Naive thymus-derived CD8-positive, alpha-beta T cell (primary cell): Measurements from ENCODE around the gene GPR78. TPM values are rescaled to one million over a fixed set of nuclear protein-coding genes. Genes with fewer than 3 reads are reported as not detected.
"Not testable (repeated sequence)": the region's sequence is repeated elsewhere in the genome, so short reads cannot be mapped to it uniquely, and the experiment has no call there.

Experiments
- ATAC-seq, 2 donors: fragments of 150-1000 bp; cut with Tn5 transposase in 1 of 2; sonication (Bioruptor Pico), chemical (Tn5 transposase) in 1 of 2; 1 replicate in 1 of 2; 2 replicates in 1 of 2; pipeline ENCODE4 v1.10.0; 2021; ENCODE audit warnings: mild to moderate bottlenecking in 2 of 2, moderate library complexity in 2 of 2
- POLR2A ChIA-PET: fragments of 350-600 bp; sonication (Branson Sonifier 250); formaldehyde crosslinking; loops from one replicate; lab custom pipeline; 2021; ENCODE audit warnings: antibody characterized with exemption; lab: Charles Lee
- DNase-seq, 10 donors: peaks; one replicate each; pipeline versions ENCODE4 v3.0.0 to v3.0.0-alpha.2; 2020 to 2022
- H3K27ac Mint-ChIP-seq, 10 donors: one replicate each; pipeline ENCODE4 v1.8.0; 2020 to 2022; ENCODE audit warnings: mild to moderate bottlenecking in 10 of 10, mixed read lengths in 10 of 10, moderate library complexity in 4 of 10, inconsistent platforms in 1 of 10
- H3K27me3 Mint-ChIP-seq, 5 donors: one replicate each; pipeline ENCODE4 v1.8.0; 2021 to 2022; ENCODE audit warnings: mixed read lengths in 5 of 5
- H3K36me3 Mint-ChIP-seq, 3 donors: one replicate each; pipeline ENCODE4 v1.8.0; 2020 to 2022; ENCODE audit warnings: mixed read lengths in 3 of 3, mild to moderate bottlenecking in 2 of 3, inconsistent platforms in 1 of 3
- H3K4me1 Mint-ChIP-seq, 4 donors: one replicate each; pipeline ENCODE4 v1.8.0; 2021 to 2022; ENCODE audit warnings: mixed read lengths in 4 of 4
- H3K4me3 Mint-ChIP-seq, 10 donors: one replicate each; pipeline ENCODE4 v1.8.0; 2020 to 2022; ENCODE audit warnings: mild to moderate bottlenecking in 10 of 10, mixed read lengths in 10 of 10, moderate library complexity in 6 of 10, inconsistent platforms in 1 of 10
- H3K9me3 Mint-ChIP-seq, 9 donors: one replicate each; pipeline ENCODE4 v1.8.0; 2020 to 2022; ENCODE audit warnings: mixed read lengths in 9 of 9, mild to moderate bottlenecking in 3 of 9, inconsistent platforms in 1 of 9, moderate library complexity in 1 of 9
- polyA plus RNA-seq, 3 donors: library from polyadenylated mRNA; unstranded; fragments of 300-500 nt; fragmentation: Illumina TruSeq; gene quantifications; one replicate each; pipeline ENCODE4 v1.2.3, GENCODE V29; 2021
- total RNA-seq, 8 experiments: library from RNA in 2 of 8; stranded (reverse) in 2 of 8; gene quantifications; one replicate each; pipeline ENCODE4 v1.2.3 and lab custom pipeline; 2021 to 2026

Gene GPR78
- total and polyA plus RNA-seq, 5 experiments from 2014 or later: not detected

DNA sequence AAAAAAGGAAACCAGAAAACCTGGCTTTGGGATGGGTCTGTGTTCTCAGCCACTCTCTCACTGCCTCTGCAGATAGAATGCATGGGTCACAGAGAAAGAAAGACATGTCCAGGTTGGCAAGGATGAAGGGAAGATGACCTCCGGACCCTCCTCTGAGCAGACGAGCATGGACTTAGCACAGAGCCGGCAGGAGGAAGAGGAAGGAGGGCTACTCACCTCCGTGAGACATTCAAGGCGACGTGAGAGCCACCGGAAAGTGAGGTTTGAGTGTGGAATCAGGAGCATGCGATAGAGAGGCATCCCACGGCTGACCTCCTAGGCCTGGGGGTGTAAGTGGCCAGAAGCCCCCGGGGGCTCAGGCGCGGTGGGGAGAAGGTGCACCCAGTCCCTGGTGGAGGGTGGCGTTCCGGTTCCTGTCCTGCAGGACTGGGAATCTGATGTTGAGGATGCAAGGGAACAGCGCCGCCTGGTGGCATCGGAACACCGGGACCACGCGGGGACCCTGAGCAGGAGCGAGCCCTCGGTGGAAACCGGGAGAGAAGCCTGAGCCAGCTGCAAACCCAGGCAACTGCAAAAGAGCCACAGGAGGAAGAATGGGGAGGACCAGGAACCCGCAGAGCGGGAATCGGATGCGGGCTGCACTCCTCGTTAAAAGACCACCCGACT lies 50.2 kb downstream of the GPR78 start:
- POLR2A ChIA-PET, H3K9me3 Mint-ChIP-seq, H3K27me3 Mint-ChIP-seq, H3K27ac Mint-ChIP-seq, DNase-seq, H3K36me3 Mint-ChIP-seq, H3K4me3 Mint-ChIP-seq, H3K4me1 Mint-ChIP-seq, ATAC-seq: not testable (repeated sequence)

GRCh38 chr4:8631896-8632295 lies 51.7 kb downstream of the GPR78 start:
- ATAC-seq, H3K4me3 Mint-ChIP-seq, H3K27ac Mint-ChIP-seq, H3K4me1 Mint-ChIP-seq, H3K27me3 Mint-ChIP-seq, H3K36me3 Mint-ChIP-seq, H3K9me3 Mint-ChIP-seq, POLR2A ChIA-PET: not testable (repeated sequence)
- peak in 1 of 10 donors; percentile 37 for DNase-seq

DNA sequence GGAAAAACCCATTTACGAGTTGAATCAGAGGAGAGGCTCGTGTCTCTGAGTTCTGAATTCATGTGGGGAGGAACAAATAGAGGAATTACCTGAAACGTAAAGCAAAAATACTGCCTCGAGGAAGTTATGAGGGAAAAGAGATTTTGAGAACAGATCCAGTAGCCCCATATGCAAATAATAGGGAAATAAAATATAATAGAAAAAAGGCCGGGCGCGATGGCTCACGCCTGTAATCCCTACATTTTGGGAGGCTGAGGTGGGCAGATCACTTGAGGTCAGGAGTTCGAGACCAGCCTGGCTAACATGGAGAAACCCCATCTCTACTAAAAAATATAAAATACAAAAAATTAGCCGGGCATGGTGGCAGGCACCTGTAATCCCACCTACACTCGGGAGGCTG lies 54.6 kb downstream of the GPR78 start:
- H3K4me3 Mint-ChIP-seq, H3K36me3 Mint-ChIP-seq, H3K4me1 Mint-ChIP-seq, ATAC-seq, H3K9me3 Mint-ChIP-seq, H3K27ac Mint-ChIP-seq, H3K27me3 Mint-ChIP-seq, POLR2A ChIA-PET, DNase-seq: not testable (repeated sequence)

DNA sequence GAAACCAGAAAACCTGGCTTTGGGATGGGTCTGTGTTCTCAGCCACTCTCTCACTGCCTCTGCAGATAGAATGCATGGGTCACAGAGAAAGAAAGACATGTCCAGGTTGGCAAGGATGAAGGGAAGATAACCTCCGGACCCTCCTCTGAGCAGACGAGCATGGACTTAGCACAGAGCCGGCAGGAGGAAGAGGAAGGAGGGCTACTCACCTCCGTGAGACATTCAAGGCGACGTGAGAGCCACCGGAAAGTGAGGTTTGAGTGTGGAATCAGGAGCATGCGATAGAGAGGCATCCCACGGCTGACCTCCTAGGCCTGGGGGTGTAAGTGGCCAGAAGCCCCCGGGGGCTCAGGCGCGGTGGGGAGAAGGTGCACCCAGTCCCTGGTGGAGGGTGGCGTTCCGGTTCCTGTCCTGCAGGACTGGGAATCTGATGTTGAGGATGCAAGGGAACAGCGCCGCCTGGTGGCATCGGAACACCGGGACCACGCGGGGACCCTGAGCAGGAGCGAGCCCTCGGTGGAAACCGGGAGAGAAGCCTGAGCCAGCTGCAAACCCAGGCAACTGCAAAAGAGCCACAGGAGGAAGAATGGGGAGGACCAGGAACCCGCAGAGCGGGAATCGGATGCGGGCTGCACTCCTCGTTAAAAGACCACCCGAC lies 55.8 kb downstream of the GPR78 start:
- H3K4me1 Mint-ChIP-seq, H3K36me3 Mint-ChIP-seq, H3K4me3 Mint-ChIP-seq, ATAC-seq, DNase-seq, POLR2A ChIA-PET, H3K9me3 Mint-ChIP-seq, H3K27ac Mint-ChIP-seq: not testable (repeated sequence)
- H3K27me3 Mint-ChIP-seq: peaks cover 0 to 19% (median 2%) of the 10 kb centered on the region in 5 donors

Other genes with a start within 250 kb of the GPR78 start
- gene ACOX3, start 139.7 kb upstream of the GPR78 start, total RNA-seq: 10 to 100 TPM; 14.8 to 17.3 TPM
- gene ACOX3, start 139.7 kb upstream of the GPR78 start, polyA plus RNA-seq: 10 to 100 TPM in 2 of 3 donors, 1 to 10 TPM in 1; 9.5 to 14.3 (median 11.4) TPM
- gene TRMT44, start 139.6 kb upstream of the GPR78 start, total RNA-seq: 10 to 100 TPM; 29.0 to 37.5 TPM
- 10 to 100 TPM; 11.3 to 15.4 (median 13.0) TPM for gene TRMT44, start 139.6 kb upstream of the GPR78 start, polyA plus RNA-seq
- gene CPZ, start 12.4 kb downstream of the GPR78 start, total RNA-seq: not detected
- not detected for gene CPZ, start 12.4 kb downstream of the GPR78 start, polyA plus RNA-seq